Mammary epithelial cell (primary cell): ENCODE results near the gene RMDN2.

Source experiments
- CTCF ChIP-seq, 2 donors: IDR thresholded peaks in 1 of 2; conservative IDR thresholded peaks in 1 of 2; 2 replicates each; pipeline ENCODE4 v1.5.1; 2011 to 2012; ENCODE audit warnings: inconsistent platforms in 2 of 2, low read length in 2 of 2, mild to moderate bottlenecking in 2 of 2, control low read depth in 1 of 2, low read depth in 1 of 2; ENCODE audit not compliant: insufficient read depth in 1 of 2; ENCODE audit errors: extremely low read depth in 1 of 2
- EZH2 ChIP-seq: IDR thresholded peaks from 2 replicates; pipeline ENCODE4 v1.6.1; 2012; ENCODE audit warnings: low read length, inconsistent platforms, borderline replicate concordance

DNA sequence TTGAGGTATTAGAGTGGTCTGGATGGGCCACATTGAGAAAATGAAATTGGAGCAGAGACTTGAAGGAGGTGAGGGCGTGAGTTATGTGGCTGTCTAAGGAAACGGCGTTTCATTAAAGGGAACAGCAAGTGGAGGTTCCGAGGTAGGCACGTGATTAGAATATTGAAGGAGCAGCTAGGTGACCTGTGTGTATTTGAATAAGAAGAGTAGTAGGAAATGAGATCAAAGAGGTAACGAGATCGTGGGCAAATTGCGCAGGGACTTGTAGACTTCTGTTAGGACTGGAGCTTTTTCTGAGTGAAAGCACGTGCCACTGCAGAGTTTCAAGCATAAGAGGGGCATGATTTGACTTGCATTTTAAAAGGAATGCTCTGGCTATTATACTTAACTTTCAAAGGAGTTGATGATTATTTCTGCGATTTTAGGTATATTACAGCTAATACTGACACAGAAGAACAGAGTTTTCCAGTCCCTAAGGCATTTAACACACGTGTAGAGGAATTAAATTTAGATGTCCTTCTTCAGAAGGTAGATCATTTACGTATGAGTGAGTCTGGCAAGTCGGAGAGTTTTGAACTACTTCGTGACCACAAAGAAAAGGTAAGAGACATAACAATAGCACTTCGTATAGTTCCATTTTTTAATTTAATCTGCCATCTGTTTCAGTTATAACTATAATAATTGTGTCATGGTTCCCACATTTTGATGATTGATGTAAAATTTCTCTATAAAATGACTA, 48.7 kb downstream of the RMDN2 start:
- TF ChIP-seq CTCF (conservative IDR thresholded peaks at IDR 0.05 in 1 of 2, IDR thresholded peaks at IDR 0.05 in 1 of 2; ENCODE audit: extremely low read depth in 1 of 2, insufficient read depth in 1 of 2, low read depth in 1 of 2, low read length in 2 of 2) (no peak), EZH2 (no peak)
